SK-N-SH treated with all-trans-retinoic acid at 6 μM for 48 hours (cell line): ENCODE measurements around the gene PPP1R3C.
A peak's percentile ranks its signal among the peaks of the same experiment; 100 is the strongest.

ENCODE experiments used
- ARNTL ChIP-seq: fragments of 450-650 bp; formaldehyde crosslinking; IDR thresholded peaks from 2 replicates; pipeline ENCODE4 v1.5.0; 2020; ENCODE audit warnings: low read depth, mild to moderate bottlenecking, moderate library complexity, borderline replicate concordance
- BACH2 ChIP-seq: fragments of 250-450 bp; sonication (Bioruptor Pico); IDR thresholded peaks from 2 replicates; pipeline ENCODE4 v1.9.0; 2021; ENCODE audit warnings: mild to moderate bottlenecking, borderline replicate concordance
- GLIS3 ChIP-seq: fragments of 250-450 bp; sonication (Bioruptor Pico); IDR thresholded peaks from 2 replicates; pipeline ENCODE4 v1.5.0; 2020; ENCODE audit warnings: mild to moderate bottlenecking, moderate library complexity
- PPARA ChIP-seq: fragments of 250-450 bp; sonication (Bioruptor Pico); IDR thresholded peaks from 2 replicates; pipeline ENCODE4 v1.5.0; 2020; ENCODE audit warnings: mild to moderate bottlenecking, borderline replicate concordance
- RARB ChIP-seq: fragments of 250-450 bp; sonication (Bioruptor Pico); IDR thresholded peaks from 2 replicates; pipeline ENCODE4 v1.8.0; 2021; ENCODE audit warnings: mild to moderate bottlenecking, moderate library complexity
- TCF4 ChIP-seq: fragments of 250-450 bp; sonication (Bioruptor Pico); IDR thresholded peaks from 2 replicates; pipeline ENCODE4 v1.8.0; 2021; ENCODE audit warnings: mild to moderate bottlenecking, moderate library complexity, borderline replicate concordance
- ZC3H10 ChIP-seq: fragments of 250-450 bp; sonication (Bioruptor Pico); IDR thresholded peaks from 2 replicates; pipeline ENCODE4 v1.5.1; 2021; ENCODE audit warnings: mild to moderate bottlenecking, moderate library complexity
- ZFP3 ChIP-seq: fragments of 250-450 bp; sonication (Bioruptor Pico); IDR thresholded peaks from 2 replicates; pipeline ENCODE4 v1.5.0; 2020; ENCODE audit warnings: mild to moderate bottlenecking, moderate library complexity
- ZFP30 ChIP-seq: fragments of 450-650 bp; formaldehyde crosslinking; IDR thresholded peaks from 2 replicates; pipeline ENCODE4 v1.5.0; 2022; ENCODE audit warnings: mild to moderate bottlenecking, moderate library complexity
- ZNF70 ChIP-seq: fragments of 450-650 bp; formaldehyde crosslinking; IDR thresholded peaks from 2 replicates; pipeline ENCODE4 v1.5.0; 2020; ENCODE audit warnings: mild to moderate bottlenecking, moderate library complexity
- ZNF8 ChIP-seq: fragments of 450-650 bp; formaldehyde crosslinking; IDR thresholded peaks from 2 replicates; pipeline ENCODE4 v1.5.0; 2020; ENCODE audit warnings: mild to moderate bottlenecking, moderate library complexity
- TF ChIP-seq, protein P1 (sequence below): fragments of 250-450 bp; sonication (Bioruptor Pico); IDR thresholded peaks from 2 replicates; pipeline ENCODE4 v1.5.1; 2020; ENCODE audit warnings: low read depth, mild to moderate bottlenecking, moderate library complexity
- TF ChIP-seq, protein P2 (sequence below): fragments of 250-450 bp; sonication (Bioruptor Pico); IDR thresholded peaks from 2 replicates; pipeline ENCODE4 v1.8.0; 2020; ENCODE audit warnings: mild to moderate bottlenecking, moderate library complexity, borderline replicate concordance
- TF ChIP-seq, protein P3 (sequence below): fragments of 250-450 bp; sonication (Bioruptor Pico); IDR thresholded peaks from 2 replicates; pipeline ENCODE4 v1.5.1; 2021; ENCODE audit warnings: mild to moderate bottlenecking, moderate library complexity

DNA sequence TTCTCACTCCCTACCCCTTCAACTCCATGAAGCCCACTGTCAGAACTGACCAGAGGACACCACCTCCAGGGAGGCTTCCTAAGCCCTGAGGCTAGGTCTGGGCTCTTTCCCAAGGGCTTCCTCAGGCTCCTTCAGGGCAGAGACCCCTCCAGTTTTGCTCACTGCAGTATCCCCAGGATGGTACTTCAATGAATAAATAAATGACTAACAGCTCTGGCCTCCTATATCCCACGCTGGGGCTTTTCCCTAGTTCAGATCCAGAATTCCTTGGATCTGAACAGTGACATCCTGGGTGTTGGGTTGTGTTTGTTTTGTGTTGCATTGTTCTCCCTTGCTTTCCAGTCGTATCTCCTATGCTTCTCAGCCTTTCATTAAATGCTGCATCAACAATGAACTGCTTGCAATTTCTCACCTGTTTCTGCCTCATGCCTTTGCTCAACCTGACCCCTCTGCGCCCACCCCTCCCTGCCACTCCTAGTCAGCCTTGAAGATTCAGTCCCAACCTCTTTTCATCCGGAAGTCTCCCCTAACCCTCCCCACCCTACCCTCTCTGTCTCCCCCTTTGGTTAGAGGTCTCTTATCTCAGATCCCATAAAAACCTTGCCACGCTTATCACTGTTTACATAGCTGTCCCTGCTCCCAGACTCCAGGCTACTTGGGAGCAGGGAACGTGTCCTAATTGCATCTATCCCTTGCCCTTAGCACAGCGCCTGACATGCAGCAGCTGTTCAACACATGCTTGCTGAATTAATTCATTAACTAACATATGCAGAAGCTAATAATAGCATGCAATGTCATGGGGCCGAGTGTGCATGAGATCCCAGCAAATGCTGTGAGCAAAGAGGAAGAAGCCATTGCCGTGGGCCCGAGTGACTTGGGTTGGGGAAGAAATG is 41.7 kb downstream of the PPP1R3C start:
- TF ChIP-seq ZFP30, result no peak
- no peak for TF ChIP-seq GLIS3
- peak; percentile 99 for TF ChIP-seq TCF4
- no peak for TF ChIP-seq ARNTL (CRISPR knock-in tag)
- TF ChIP-seq, protein P1, sequence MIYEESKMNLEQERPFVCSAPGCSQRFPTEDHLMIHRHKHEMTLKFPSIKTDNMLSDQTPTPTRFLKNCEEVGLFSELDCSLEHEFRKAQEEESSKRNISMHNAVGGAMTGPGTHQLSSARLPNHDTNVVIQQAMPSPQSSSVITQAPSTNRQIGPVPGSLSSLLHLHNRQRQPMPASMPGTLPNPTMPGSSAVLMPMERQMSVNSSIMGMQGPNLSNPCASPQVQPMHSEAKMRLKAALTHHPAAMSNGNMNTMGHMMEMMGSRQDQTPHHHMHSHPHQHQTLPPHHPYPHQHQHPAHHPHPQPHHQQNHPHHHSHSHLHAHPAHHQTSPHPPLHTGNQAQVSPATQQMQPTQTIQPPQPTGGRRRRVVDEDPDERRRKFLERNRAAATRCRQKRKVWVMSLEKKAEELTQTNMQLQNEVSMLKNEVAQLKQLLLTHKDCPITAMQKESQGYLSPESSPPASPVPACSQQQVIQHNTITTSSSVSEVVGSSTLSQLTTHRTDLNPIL (CRISPR knock-in tag), result no peak
- no peak for TF ChIP-seq RARB (CRISPR knock-in tag)
- no peak; the same call in 1 of the 2 replicates for TF ChIP-seq ZFP3 (CRISPR knock-in tag)
- TF ChIP-seq ZC3H10 (CRISPR knock-in tag), result no peak
- TF ChIP-seq, protein P2, sequence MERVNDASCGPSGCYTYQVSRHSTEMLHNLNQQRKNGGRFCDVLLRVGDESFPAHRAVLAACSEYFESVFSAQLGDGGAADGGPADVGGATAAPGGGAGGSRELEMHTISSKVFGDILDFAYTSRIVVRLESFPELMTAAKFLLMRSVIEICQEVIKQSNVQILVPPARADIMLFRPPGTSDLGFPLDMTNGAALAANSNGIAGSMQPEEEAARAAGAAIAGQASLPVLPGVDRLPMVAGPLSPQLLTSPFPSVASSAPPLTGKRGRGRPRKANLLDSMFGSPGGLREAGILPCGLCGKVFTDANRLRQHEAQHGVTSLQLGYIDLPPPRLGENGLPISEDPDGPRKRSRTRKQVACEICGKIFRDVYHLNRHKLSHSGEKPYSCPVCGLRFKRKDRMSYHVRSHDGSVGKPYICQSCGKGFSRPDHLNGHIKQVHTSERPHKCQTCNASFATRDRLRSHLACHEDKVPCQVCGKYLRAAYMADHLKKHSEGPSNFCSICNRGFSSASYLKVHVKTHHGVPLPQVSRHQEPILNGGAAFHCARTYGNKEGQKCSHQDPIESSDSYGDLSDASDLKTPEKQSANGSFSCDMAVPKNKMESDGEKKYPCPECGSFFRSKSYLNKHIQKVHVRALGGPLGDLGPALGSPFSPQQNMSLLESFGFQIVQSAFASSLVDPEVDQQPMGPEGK (CRISPR knock-in tag), result no peak
- TF ChIP-seq BACH2 (CRISPR knock-in tag), result no peak
- TF ChIP-seq ZNF70 (CRISPR knock-in tag), result peak; percentile 62
- TF ChIP-seq PPARA (CRISPR knock-in tag), result no peak
- TF ChIP-seq, protein P3, sequence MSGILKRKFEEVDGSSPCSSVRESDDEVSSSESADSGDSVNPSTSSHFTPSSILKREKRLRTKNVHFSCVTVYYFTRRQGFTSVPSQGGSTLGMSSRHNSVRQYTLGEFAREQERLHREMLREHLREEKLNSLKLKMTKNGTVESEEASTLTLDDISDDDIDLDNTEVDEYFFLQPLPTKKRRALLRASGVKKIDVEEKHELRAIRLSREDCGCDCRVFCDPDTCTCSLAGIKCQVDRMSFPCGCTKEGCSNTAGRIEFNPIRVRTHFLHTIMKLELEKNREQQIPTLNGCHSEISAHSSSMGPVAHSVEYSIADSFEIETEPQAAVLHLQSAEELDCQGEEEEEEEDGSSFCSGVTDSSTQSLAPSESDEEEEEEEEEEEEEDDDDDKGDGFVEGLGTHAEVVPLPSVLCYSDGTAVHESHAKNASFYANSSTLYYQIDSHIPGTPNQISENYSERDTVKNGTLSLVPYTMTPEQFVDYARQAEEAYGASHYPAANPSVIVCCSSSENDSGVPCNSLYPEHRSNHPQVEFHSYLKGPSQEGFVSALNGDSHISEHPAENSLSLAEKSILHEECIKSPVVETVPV (CRISPR knock-in tag), result peak; percentile 87
- peak; percentile 40; the same call in 1 of the 2 replicates for TF ChIP-seq ZNF8 (CRISPR knock-in tag)
